ENCODE measurements around the gene CTBP2. TPM values are rescaled to one million over a fixed set of nuclear protein-coding genes. Genes with fewer than 3 reads are reported as not detected.

Gene CTBP2
- total RNA-seq, 2 donors from 2014 or later: 75.3 to 109 TPM

DNA sequence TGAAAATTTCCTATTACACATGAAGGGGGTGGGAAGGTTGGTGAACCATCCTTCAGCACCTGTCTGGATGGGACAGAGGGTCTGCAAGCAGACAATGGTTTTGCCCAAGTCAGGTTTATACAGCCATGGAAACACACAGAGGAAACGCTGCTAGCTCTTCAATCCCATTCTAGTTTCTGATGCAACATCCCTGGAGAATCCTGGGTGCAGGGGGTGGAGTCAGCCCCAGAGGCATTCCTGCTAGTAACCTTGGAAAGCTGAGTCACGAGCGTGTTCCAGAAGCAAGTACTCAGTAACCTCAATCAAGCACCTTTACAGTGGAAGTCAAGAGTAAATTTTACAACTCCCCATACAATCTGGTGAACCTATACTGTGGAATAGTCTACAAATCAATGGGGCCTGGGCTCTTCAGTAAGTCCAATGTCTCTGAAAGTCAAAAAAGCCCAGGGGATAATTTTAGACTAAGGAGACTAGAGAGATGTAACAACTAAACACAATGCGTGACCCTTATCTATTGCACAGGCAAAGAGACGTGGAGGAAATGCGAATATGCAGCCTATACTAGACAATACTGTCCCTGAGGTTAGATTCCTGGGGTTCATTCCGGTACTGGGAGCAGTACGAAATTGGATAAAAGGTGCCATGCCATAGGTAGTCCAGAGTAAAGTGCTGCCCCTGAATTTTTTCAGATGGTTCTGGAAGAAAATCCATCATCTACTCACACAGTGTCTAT lies 123.1 kb downstream of the CTBP2 start:
- peaks cover 25% of the 10 kb centered on the region for H3K36me3 ChIP-seq (ENCODE audit: control insufficient read depth, insufficient read depth, low read length)
- H3K27ac Mint-ChIP-seq: peak overlapping the region; percentile 79
- peaks cover 22% of the 10 kb centered on the region for H3K36me3 Mint-ChIP-seq (ENCODE audit: low read depth)
- H3K27me3 Mint-ChIP-seq (ENCODE audit: insufficient read depth): no peaks in the 10 kb centered on the region
- TF ChIP-seq, protein P1, sequence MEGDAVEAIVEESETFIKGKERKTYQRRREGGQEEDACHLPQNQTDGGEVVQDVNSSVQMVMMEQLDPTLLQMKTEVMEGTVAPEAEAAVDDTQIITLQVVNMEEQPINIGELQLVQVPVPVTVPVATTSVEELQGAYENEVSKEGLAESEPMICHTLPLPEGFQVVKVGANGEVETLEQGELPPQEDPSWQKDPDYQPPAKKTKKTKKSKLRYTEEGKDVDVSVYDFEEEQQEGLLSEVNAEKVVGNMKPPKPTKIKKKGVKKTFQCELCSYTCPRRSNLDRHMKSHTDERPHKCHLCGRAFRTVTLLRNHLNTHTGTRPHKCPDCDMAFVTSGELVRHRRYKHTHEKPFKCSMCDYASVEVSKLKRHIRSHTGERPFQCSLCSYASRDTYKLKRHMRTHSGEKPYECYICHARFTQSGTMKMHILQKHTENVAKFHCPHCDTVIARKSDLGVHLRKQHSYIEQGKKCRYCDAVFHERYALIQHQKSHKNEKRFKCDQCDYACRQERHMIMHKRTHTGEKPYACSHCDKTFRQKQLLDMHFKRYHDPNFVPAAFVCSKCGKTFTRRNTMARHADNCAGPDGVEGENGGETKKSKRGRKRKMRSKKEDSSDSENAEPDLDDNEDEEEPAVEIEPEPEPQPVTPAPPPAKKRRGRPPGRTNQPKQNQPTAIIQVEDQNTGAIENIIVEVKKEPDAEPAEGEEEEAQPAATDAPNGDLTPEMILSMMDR (conservative IDR thresholded peaks at IDR 0.05): no peak
- WGBS, 2 experiments (ENCODE audit: insufficient coverage in 1 of 2, insufficient read length in 1 of 2): 91 to 93% methylated on average over 6 to 8 of the region's 8 CpGs
- H3K4me3 ChIP-seq (ENCODE audit: low read length): no peak overlapping the region
- peaks cover 6% of the 10 kb centered on the region for H3K4me1 ChIP-seq (ENCODE audit: control insufficient read depth, insufficient read depth, low read length)
- no peaks in the 10 kb centered on the region for H3K9me3 ChIP-seq (ENCODE audit: control insufficient read depth, low read length)
- DNase-seq: peak; percentile 60
- H3K27ac ChIP-seq (ENCODE audit: low read depth, low read length): no peak overlapping the region
- H3K9me3 Mint-ChIP-seq: no peaks in the 10 kb centered on the region
- peaks cover 48% of the 10 kb centered on the region for H3K4me1 Mint-ChIP-seq
- no peak overlapping the region for H3K4me3 Mint-ChIP-seq
- H3K9ac ChIP-seq (ENCODE audit: extremely low read depth, low read length, poor library complexity, severe bottlenecking): no peak overlapping the region
- H3K27me3 ChIP-seq (ENCODE audit: control insufficient read depth, insufficient read depth, low read length, poor library complexity, severe bottlenecking): no peaks in the 10 kb centered on the region

DNA sequence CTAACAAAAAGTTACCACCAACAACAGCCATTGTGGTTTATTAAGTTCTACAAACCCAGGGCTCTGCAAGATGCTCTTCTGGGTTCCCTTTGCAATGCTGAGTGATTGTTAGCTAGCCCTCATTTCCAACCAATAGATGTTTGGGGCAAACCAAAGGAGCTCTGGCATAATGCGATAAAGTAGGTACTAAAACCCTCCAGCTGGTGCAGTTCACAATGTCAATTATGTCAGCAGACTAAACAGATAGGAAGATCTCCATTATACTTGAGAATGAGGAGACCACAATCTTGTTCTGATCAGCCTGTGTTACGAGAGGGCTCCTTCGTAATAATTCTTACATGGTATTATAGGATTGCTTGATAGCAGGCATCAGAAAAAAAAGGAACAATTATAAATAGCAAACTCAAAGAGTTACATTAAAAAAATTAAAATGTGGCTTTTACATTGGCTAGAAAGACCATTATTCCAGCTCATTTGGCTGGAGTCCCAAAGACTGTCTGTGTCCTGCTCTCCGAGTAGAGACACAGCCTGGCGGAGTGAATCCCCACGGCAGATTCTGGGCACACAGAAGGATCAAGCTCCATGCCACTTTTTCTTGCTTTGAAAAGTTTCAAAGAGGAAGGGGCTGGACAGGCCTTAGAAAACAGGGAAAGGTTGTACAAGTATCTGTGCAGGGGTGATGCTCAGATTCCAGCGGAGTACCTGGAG lies 124.6 kb downstream of the CTBP2 start:
- Histone ChIP-seq H3K9me3 (ENCODE audit: control insufficient read depth, low read length) (no peaks in the 10 kb centered on the region), H3K36me3 (ENCODE audit: control insufficient read depth, insufficient read depth, low read length) (peaks cover 26% of the 10 kb centered on the region), H3K27ac (ENCODE audit: low read depth, low read length) (no peak overlapping the region), H3K9ac (ENCODE audit: extremely low read depth, low read length, poor library complexity, severe bottlenecking) (no peak overlapping the region), H3K4me1 (ENCODE audit: control insufficient read depth, insufficient read depth, low read length) (peaks cover 6% of the 10 kb centered on the region), H3K4me3 (ENCODE audit: low read length) (no peak overlapping the region), H3K27me3 (ENCODE audit: control insufficient read depth, insufficient read depth, low read length, poor library complexity, severe bottlenecking) (no peaks in the 10 kb centered on the region)
- Mint-ChIP-seq H3K4me1 (peaks cover 43% of the 10 kb centered on the region), H3K27me3 (ENCODE audit: insufficient read depth) (no peaks in the 10 kb centered on the region), H3K36me3 (ENCODE audit: low read depth) (peaks cover 32% of the 10 kb centered on the region), H3K9me3 (no peaks in the 10 kb centered on the region), H3K27ac (peak overlapping the region; percentile 18), H3K4me3 (no peak overlapping the region)
- WGBS, 2 experiments (ENCODE audit: insufficient coverage in 1 of 2, insufficient read length in 1 of 2): 93 to 98% methylated on average over 5 to 7 of the region's 7 CpGs
- no peak for DNase-seq
- TF ChIP-seq, protein P1 (conservative IDR thresholded peaks at IDR 0.05): no peak

DNA sequence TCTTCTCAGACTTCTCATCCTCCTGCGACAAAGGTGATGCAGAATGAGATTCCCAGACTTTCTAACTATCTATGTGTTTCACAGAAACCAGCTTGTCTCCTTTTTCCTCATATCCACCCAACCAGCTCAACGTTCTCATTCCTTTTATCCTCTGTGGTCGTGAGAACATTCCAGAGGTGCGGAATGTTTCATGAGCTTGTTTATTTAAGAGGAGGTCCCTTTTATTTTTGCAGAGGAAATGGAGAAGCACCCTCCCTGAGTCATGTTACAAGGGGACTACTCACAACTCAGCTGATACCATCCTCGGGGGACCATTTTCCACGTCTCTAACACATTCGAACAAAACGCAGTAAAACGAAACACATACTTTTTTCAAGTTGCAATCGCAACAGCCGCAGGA lies 125.2 kb downstream of the CTBP2 start:
- peak overlapping the region; percentile 18 for H3K27ac Mint-ChIP-seq
- 89 to 94% methylated on average over 7 to 11 of the region's 11 CpGs for WGBS, 2 experiments (ENCODE audit: insufficient coverage in 1 of 2, insufficient read length in 1 of 2)
- peaks cover 36% of the 10 kb centered on the region for H3K36me3 Mint-ChIP-seq (ENCODE audit: low read depth)
- no peaks in the 10 kb centered on the region for H3K9me3 ChIP-seq (ENCODE audit: control insufficient read depth, low read length)
- H3K4me1 ChIP-seq (ENCODE audit: control insufficient read depth, insufficient read depth, low read length): peaks cover 6% of the 10 kb centered on the region
- no peak overlapping the region for H3K27ac ChIP-seq (ENCODE audit: low read depth, low read length)
- TF ChIP-seq, protein P1 (conservative IDR thresholded peaks at IDR 0.05): no peak
- no peaks in the 10 kb centered on the region for H3K27me3 Mint-ChIP-seq (ENCODE audit: insufficient read depth)
- H3K4me3 Mint-ChIP-seq: no peak overlapping the region
- no peak overlapping the region for H3K9ac ChIP-seq (ENCODE audit: extremely low read depth, low read length, poor library complexity, severe bottlenecking)
- DNase-seq: no peak
- no peak overlapping the region for H3K4me3 ChIP-seq (ENCODE audit: low read length)
- peaks cover 40% of the 10 kb centered on the region for H3K4me1 Mint-ChIP-seq
- H3K36me3 ChIP-seq (ENCODE audit: control insufficient read depth, insufficient read depth, low read length): peaks cover 32% of the 10 kb centered on the region
- no peaks in the 10 kb centered on the region for H3K9me3 Mint-ChIP-seq
- no peaks in the 10 kb centered on the region for H3K27me3 ChIP-seq (ENCODE audit: control insufficient read depth, insufficient read depth, low read length, poor library complexity, severe bottlenecking)

All from endodermal cell (in vitro differentiated cells).